Measurements from ENCODE around the gene INF2. TPM values are rescaled to one million over a fixed set of nuclear protein-coding genes. Genes with fewer than 3 reads are reported as not detected.

Gene INF2
- total and polyA plus RNA-seq, 9 of the 15 experiments (the other 6 are each of a cell fraction or from before 2014, with no cell fraction given), result 0.56 to 31.3 (median 7.8) TPM

GRCh38 chr14:104734051-104734587, 44.7 kb downstream of the INF2 start:
- Histone ChIP-seq H3K9me3 (replicated peaks; ENCODE audit: control insufficient read depth, insufficient read depth, low read depth, low read length) (no peaks in the 10 kb centered on the region), H3K4me1 (replicated peaks in 1 of 2; ENCODE audit: control insufficient read depth in 2 of 2, insufficient read depth in 2 of 2, low read length in 2 of 2) (peaks cover 5 to 71% of the 10 kb centered on the region in 2 experiments), H3K27ac (ENCODE audit: extremely low read depth, low read depth, low read length) (no peak overlapping the region), H3K27me3 (ENCODE audit: control insufficient read depth in 2 of 2, insufficient read depth in 2 of 2, low read length in 2 of 2) (no peaks in the 10 kb centered on the region), H3K79me2 (ENCODE audit: control insufficient read depth, insufficient read depth, low read length) (peaks cover 3% of the 10 kb centered on the region; the same call in 1 of the 3 replicates), H2AFZ (ENCODE audit: low read depth, low read length) (no peak overlapping the region), H3K4me2 (ENCODE audit: insufficient read depth, low read length) (no peak overlapping the region), H4K20me1 (replicated peaks; ENCODE audit: control insufficient read depth, insufficient read depth, low read length) (no peaks in the 10 kb centered on the region; the same call in 1 of the 2 replicates), H3K36me3 (ENCODE audit: control insufficient read depth, insufficient read depth, low read length) (no peaks in the 10 kb centered on the region), H3K4me3 (no peak overlapping the region), H3K9me1 (ENCODE audit: control insufficient read depth, insufficient read depth, low read length) (no peaks in the 10 kb centered on the region), H3K9ac (ENCODE audit: insufficient read depth in 1 of 2, low read depth in 2 of 2, low read length in 2 of 2) (peak overlapping the region in 1 of 2 experiments; percentile 45; a peak in 2 of 4 replicates)
- no peak for DNase-seq (ENCODE audit: extremely low read depth in 1 of 4, low spot score in 3 of 4)
- ATAC-seq, result no peak
- no TSS peak for BruUV-seq (replicated peaks)
- in situ Hi-C loops (cut with MboI), result no loop called here
- ChIA-PET CTCF (ENCODE audit: low intra/inter-chr PET ratio) (no interaction called here), POLR2A (no interaction called here)
- intact Hi-C loops (cut with micrococcal nuclease), result no loop called here
- 47% methylated on average over 5 of the region's 6 CpGs for WGBS (ENCODE audit: insufficient coverage, low coverage, missing lambda C conversion rate)
- FAIRE-seq, result no peak
- TF ChIP-seq CBX5 (IDR thresholded peaks at IDR 0.05; ENCODE audit: borderline replicate concordance, low read depth) (no peak), ZBTB8A (IDR thresholded peaks at IDR 0.05; ENCODE audit: partially characterized antibody) (no peak), PHB (CRISPR knock-in tag; IDR thresholded peaks at IDR 0.05) (no peak), IFI16 (CRISPR knock-in tag; IDR thresholded peaks at IDR 0.05) (no peak)

GRCh38 chr14:104734601-104734990, 45.2 kb downstream of the INF2 start:
- no peak overlapping the region for H3K27ac ChIP-seq (ENCODE audit: extremely low read depth, low read depth, low read length)
- POLR2A ChIA-PET, result no interaction called here
- TF ChIP-seq ZNF184 (CRISPR knock-in tag; IDR thresholded peaks at IDR 0.05) (no peak), CBX8 (IDR thresholded peaks at IDR 0.05; ENCODE audit: borderline replicate concordance, extremely low read depth, low read depth, low read length, poor library complexity, severe bottlenecking) (no peak), ZNF134 (CRISPR knock-in tag; conservative IDR thresholded peaks at IDR 0.05) (no peak), KLF10 (CRISPR knock-in tag; IDR thresholded peaks at IDR 0.05) (no peak), NRF1 (conservative IDR thresholded peaks at IDR 0.05 in 1 of 2, IDR thresholded peaks at IDR 0.05 in 1 of 2) (no peak), CHCHD3 (CRISPR knock-in tag; IDR thresholded peaks at IDR 0.05) (no peak), RBM22 (IDR thresholded peaks at IDR 0.05; ENCODE audit: low read depth, low read length, poor library complexity, severe bottlenecking) (no peak), YY1 (IDR thresholded peaks at IDR 0.05; ENCODE audit: borderline replicate concordance in 1 of 3, control insufficient read depth in 1 of 3, extremely low read depth in 1 of 3, insufficient read depth in 3 of 3, insufficient read length in 1 of 3, insufficient replicate concordance in 2 of 3, low read depth in 1 of 3, low read length in 2 of 3) (no peak)
- peaks cover 3% of the 10 kb centered on the region; the same call in 1 of the 3 replicates for H3K79me2 ChIP-seq (ENCODE audit: control insufficient read depth, insufficient read depth, low read length)
- no peaks in the 10 kb centered on the region for H3K27me3 ChIP-seq (ENCODE audit: control insufficient read depth in 2 of 2, insufficient read depth in 2 of 2, low read length in 2 of 2)
- H3K4me1 ChIP-seq (replicated peaks in 1 of 2; ENCODE audit: control insufficient read depth in 2 of 2, insufficient read depth in 2 of 2, low read length in 2 of 2), result peaks cover 3 to 67% of the 10 kb centered on the region in 2 experiments; a peak in 3 of 5 replicates
- in situ Hi-C loops (cut with MboI), result no loop called here
- H3K4me3 ChIP-seq, result no peak overlapping the region
- H3K9me1 ChIP-seq (ENCODE audit: control insufficient read depth, insufficient read depth, low read length), result no peaks in the 10 kb centered on the region
- H2AFZ ChIP-seq (ENCODE audit: low read depth, low read length), result no peak overlapping the region
- no peaks in the 10 kb centered on the region; the same call in 1 of the 2 replicates for H4K20me1 ChIP-seq (replicated peaks; ENCODE audit: control insufficient read depth, insufficient read depth, low read length)
- no peak for DNase-seq (ENCODE audit: extremely low read depth in 1 of 4, low spot score in 3 of 4)
- H3K9ac ChIP-seq (ENCODE audit: insufficient read depth in 1 of 2, low read depth in 2 of 2, low read length in 2 of 2), result peak overlapping the region in 1 of 2 experiments; percentile 10; a peak in 2 of 4 replicates
- no peak for ATAC-seq
- no peak overlapping the region for H3K4me2 ChIP-seq (ENCODE audit: insufficient read depth, low read length)
- CTCF ChIA-PET (ENCODE audit: low intra/inter-chr PET ratio), result no interaction called here
- intact Hi-C loops (cut with micrococcal nuclease), result no loop called here
- FAIRE-seq, result no peak
- H3K36me3 ChIP-seq (ENCODE audit: control insufficient read depth, insufficient read depth, low read length), result no peaks in the 10 kb centered on the region
- H3K9me3 ChIP-seq (replicated peaks; ENCODE audit: control insufficient read depth, insufficient read depth, low read depth, low read length), result no peaks in the 10 kb centered on the region
- WGBS (ENCODE audit: insufficient coverage, low coverage, missing lambda C conversion rate), result 70% methylated on average over 3 of the region's 9 CpGs
- BruUV-seq (replicated peaks), result no TSS peak

Measured in K562 (cell line).